GM12878 (cell line): ENCODE data around the gene ERMARD. TPM values are rescaled to one million over a fixed set of nuclear protein-coding genes. Genes with fewer than 3 reads are reported as not detected.

ENCODE experiments used
- ATAC-seq: fragments of 200-7000 bp; cut with Tn5 transposase; 3 replicates; pipeline ENCODE4 v1.9.1; 2020; ENCODE audit warnings: mild to moderate bottlenecking, moderate library complexity
- BruUV-seq: library from RNA; stranded (reverse); fragments of 400-500 nt; replicated peaks from 2 replicates; lab custom pipeline; 2021; lab: Mats Ljungman, UMichigan
- CTCF ChIA-PET: fragments of 300-600 bp; sonication (Branson Sonifier 250); formaldehyde crosslinking; extraction: SDS; loops from one replicate; lab custom pipeline; 2021; ENCODE audit warnings: inconsistent platforms; lab: Yijun Ruan, JAX
- POLR2A ChIA-PET: fragments of 350-600 bp; formaldehyde crosslinking; extraction: SDS; loops from one replicate; lab custom pipeline; 2021; ENCODE audit warnings: inconsistent platforms; lab: Charles Lee
- RAD21 ChIA-PET: fragments of 300-600 bp; sonication (Branson Sonifier 250); formaldehyde crosslinking; loops from one replicate; lab custom pipeline; 2023; ENCODE audit warnings: antibody characterized with exemption; ENCODE audit not compliant: unreplicated experiment; lab: Charles Lee
- SMC1A ChIA-PET: fragments of 300-600 bp; sonication (Branson Sonifier 250); formaldehyde crosslinking; loops from one replicate; lab custom pipeline; 2023; ENCODE audit not compliant: unreplicated experiment, uncharacterized antibody; lab: Charles Lee
- DNase-seq: peaks from one replicate; pipeline ENCODE4 v3.0.0-alpha.2; 2011; ENCODE audit warnings: low read depth, low spot score
- FAIRE-seq: peaks from 3 replicates; lab custom pipeline; 2011; peaks lifted over from hg19 to GRCh38; lab: Jason Lieb, UNC
- H2AFZ ChIP-seq: 2 replicates; pipeline ENCODE4 v1.6.0; 2011; ENCODE audit warnings: low read depth, low read length, control low read depth; ENCODE audit not compliant: control insufficient read depth
- H3K27ac ChIP-seq: 2 replicates; pipeline ENCODE4 v1.5.1; 2011; ENCODE audit warnings: control low read depth; ENCODE audit not compliant: control insufficient read depth, insufficient read depth
- H3K27me3 ChIP-seq, 2 experiments: replicated peaks in 1 of 2; 2 replicates each; pipeline versions ENCODE4 v1.6.0 to v1.6.1; 2011; ENCODE audit warnings: low read length in 1 of 2; ENCODE audit not compliant: control insufficient read depth in 2 of 2, insufficient read depth in 2 of 2
- H3K36me3 ChIP-seq, 2 experiments: 2 replicates each; pipeline ENCODE4 v1.5.1; 2011; ENCODE audit warnings: low read length in 1 of 2; ENCODE audit not compliant: control insufficient read depth in 2 of 2, insufficient read depth in 2 of 2
- H3K4me1 ChIP-seq: 2 replicates; pipeline ENCODE4 v1.6.1; 2011; ENCODE audit warnings: mild to moderate bottlenecking, low read length, moderate library complexity, mixed read lengths; ENCODE audit not compliant: control insufficient read depth, insufficient read depth
- H3K4me2 ChIP-seq: 2 replicates; pipeline ENCODE4 v1.6.0; 2011; ENCODE audit warnings: control low read depth; ENCODE audit not compliant: control insufficient read depth, insufficient read depth
- H3K4me3 ChIP-seq: fragments of 200-600 bp; sonication (generic); 2 replicates; pipeline ENCODE4 v1.5.1; 2016
- H3K79me2 ChIP-seq: 2 replicates; pipeline ENCODE4 v1.6.0; 2011; ENCODE audit warnings: low read length; ENCODE audit not compliant: control insufficient read depth, insufficient read depth
- H3K9ac ChIP-seq: 2 replicates; pipeline ENCODE4 v1.8.0; 2011; ENCODE audit warnings: low read length, control low read depth, mixed read lengths; ENCODE audit not compliant: control insufficient read depth, insufficient read depth
- H3K9me3 ChIP-seq: replicated peaks from 3 replicates; pipeline ENCODE4 v1.5.1; 2011; ENCODE audit warnings: mild to moderate bottlenecking, low read length; ENCODE audit not compliant: control insufficient read depth, insufficient read depth
- H4K20me1 ChIP-seq: 2 replicates; pipeline ENCODE4 v1.6.0; 2011; ENCODE audit not compliant: control insufficient read depth, insufficient read depth
- CHD4 ChIP-seq: fragments of 200-600 bp; sonication (generic); IDR thresholded peaks from 2 replicates; pipeline ENCODE4 v1.6.1; 2016; ENCODE audit warnings: mild to moderate bottlenecking
- EED ChIP-seq: sonication (generic); IDR thresholded peaks from 2 replicates; pipeline ENCODE4 v1.6.1; 2016; ENCODE audit warnings: antibody characterized with exemption, low read depth
- EGR1 ChIP-seq, 2 experiments: IDR thresholded peaks; 1 replicate in 1 of 2; 2 replicates in 1 of 2; pipeline ENCODE4 v1.6.1; 2011 to 2012; ENCODE audit warnings: low read depth in 2 of 2, low read length in 2 of 2, borderline replicate concordance in 1 of 2, mild to moderate bottlenecking in 1 of 2, moderate library complexity in 1 of 2
- EZH2 ChIP-seq: IDR thresholded peaks from 2 replicates; pipeline ENCODE4 v1.6.1; 2012; ENCODE audit warnings: low read depth, mild to moderate bottlenecking, control low read depth, inconsistent platforms, low read length, borderline replicate concordance; ENCODE audit not compliant: control insufficient read depth
- GABPA ChIP-seq: IDR thresholded peaks from 2 replicates; pipeline ENCODE4 v1.6.1; 2014; ENCODE audit warnings: antibody characterized with exemption, low read depth, mild to moderate bottlenecking, inconsistent platforms
- KLF5 ChIP-seq: fragments of 450-650 bp; IDR thresholded peaks from 2 replicates; pipeline ENCODE4 v1.6.1; 2014; ENCODE audit warnings: mild to moderate bottlenecking; ENCODE audit not compliant: partially characterized antibody
- MEF2B ChIP-seq: fragments of 450-650 bp; IDR thresholded peaks from 2 replicates; pipeline ENCODE4 v1.6.1; 2018; ENCODE audit warnings: mild to moderate bottlenecking, moderate library complexity; ENCODE audit not compliant: partially characterized antibody, poor library complexity, severe bottlenecking
- PRDM15 ChIP-seq: fragments of 450-650 bp; formaldehyde crosslinking; IDR thresholded peaks from 2 replicates; pipeline ENCODE4 v1.4.0; 2020; ENCODE audit warnings: mild to moderate bottlenecking, moderate library complexity
- SRF ChIP-seq, 2 experiments: IDR thresholded peaks; 2 replicates each; pipeline ENCODE4 v1.6.1; 2011; ENCODE audit warnings: low read depth in 2 of 2, low read length in 2 of 2, mild to moderate bottlenecking in 1 of 2, moderate library complexity in 1 of 2
- TAF1 ChIP-seq: IDR thresholded peaks from 2 replicates; pipeline ENCODE4 v1.6.1; 2011; ENCODE audit warnings: mild to moderate bottlenecking, low read depth, low read length, borderline replicate concordance
- ZNF687 ChIP-seq: fragments of 450-650 bp; IDR thresholded peaks from 2 replicates; pipeline ENCODE4 v1.6.1; 2017; ENCODE audit warnings: mild to moderate bottlenecking, moderate library complexity
- ZSCAN29 ChIP-seq: fragments of 450-650 bp; IDR thresholded peaks from 2 replicates; pipeline ENCODE4 v1.6.1; 2017; ENCODE audit warnings: mild to moderate bottlenecking, moderate library complexity
- ZZZ3 ChIP-seq: IDR thresholded peaks from 2 replicates; pipeline ENCODE4 v1.6.1; 2011; ENCODE audit warnings: low read depth; ENCODE audit not compliant: control insufficient read depth, insufficient read length
- WGBS: methylation state at CpG from one replicate; pipeline ENCODE4 v1.1.6; 2016; ENCODE audit warnings: low lambda C conversion rate; ENCODE audit not compliant: insufficient replicate concordance, insufficient coverage; ENCODE audit errors: missing lambda C conversion rate; 5-methylcytosine and 5-hydroxymethylcytosine counted together
- in situ Hi-C: fragments of 300-500 bp; cut with MboI; formaldehyde crosslinking; loops from 9 replicates; pipeline ENCODE4 v1.14.3; 2018; ENCODE audit warnings: mixed read lengths
- intact Hi-C: fragments of 100-400 bp; cut with micrococcal nuclease; formaldehyde crosslinking; loops from one replicate; pipeline ENCODE4 v1.14.2; 2022; ENCODE audit not compliant: unreplicated experiment
- polyA plus RNA-seq, 11 experiments: library from polyadenylated mRNA; depleted of rRNA in 4 of 11; unstranded in 6 of 11; stranded (reverse) in 5 of 11; fragments of >200 nt; fragmentation: Nextera tagmentation in 4 of 11; fragmentation: Illumina TruSeq in 1 of 11; extraction: Ambion mirVana in 4 of 11; extraction: Trizol in 1 of 11; gene quantifications; 1 replicate in 1 of 11; 2 replicates in 10 of 11; pipeline versions ENCODE4 v1.2.1 to v1.2.3, GENCODE V29; 2011 to 2016; ENCODE audit warnings: inconsistent platforms in 2 of 11, missing spikeins in 2 of 11, low read depth in 1 of 11
- total RNA-seq, 4 experiments: library from RNA; depleted of rRNA in 3 of 4; stranded (reverse); fragments of >200 nt in 3 of 4; fragmentation: Illumina TruSeq in 1 of 4; extraction: Trizol in 1 of 4; gene quantifications; 2 replicates each; pipeline versions ENCODE4 v1.2.1 to v1.2.3, GENCODE V29; 2013 to 2021

The ERMARD gene
- total and polyA plus RNA-seq, 10 of the 15 experiments (the other 5 are each of a cell fraction or from before 2014, with no cell fraction given), result 24.4 to 63.3 (median 34.1) TPM

GRCh38 chr6:169793408-169793807, 42.0 kb downstream of the ERMARD start (continued):
- TF ChIP-seq ZNF687, result no peak
- no peak for TF ChIP-seq TAF1
- no peak for TF ChIP-seq ZZZ3
- no peak for TF ChIP-seq EED
- TF ChIP-seq EGR1 (IDR thresholded peaks at IDR 0.05; ENCODE audit: borderline replicate concordance in 1 of 2, low read depth in 2 of 2, low read length in 2 of 2), result no peak

GRCh38 chr6:169794317-169795055, 43.1 kb downstream of the ERMARD start:
- Histone ChIP-seq H3K27ac (no peak overlapping the region), H3K4me3 (no peak overlapping the region), H3K9ac (no peak overlapping the region), H3K36me3 (no peaks in the 10 kb centered on the region), H2AFZ (no peak overlapping the region), H3K9me3 (no peaks in the 10 kb centered on the region), H3K4me1 (peaks cover 4% of the 10 kb centered on the region; the same call in 1 of the 2 replicates), H3K4me2 (no peak overlapping the region), H3K79me2 (no peaks in the 10 kb centered on the region), H3K27me3 (peaks cover 3 to 4% of the 10 kb centered on the region in 2 experiments), H4K20me1 (no peaks in the 10 kb centered on the region)
- DNase-seq (no peak), FAIRE-seq (no peak), ATAC-seq (no peak)
- in situ Hi-C loops, result loop anchor here (5.0 kb wide), 1 partner anchor 723 kb away; no protein-coding TSS in a partner anchor
- POLR2A ChIA-PET, result no interaction called here
- SMC1A ChIA-PET, result no interaction called here
- CTCF ChIA-PET, result interaction anchor here (1.1 to 2.5 kb wide), 4 partner anchors 10 to 736 kb away, joined by 3 to 7 read pairs (median 4); no protein-coding TSS in a partner anchor
- RAD21 ChIA-PET, result no interaction called here
- intact Hi-C loops, result no loop called here
- no TSS peak for BruUV-seq
- 37% methylated on average over 13 of the region's 13 CpGs for WGBS
- no peak for TF ChIP-seq ZSCAN29
- no peak for TF ChIP-seq GABPA
- TF ChIP-seq CHD4, result no peak
- TF ChIP-seq SRF (IDR thresholded peaks at IDR 0.05; ENCODE audit: low read depth in 2 of 2, low read length in 2 of 2), result no peak
- TF ChIP-seq EZH2, result no peak
- no peak for TF ChIP-seq MEF2B
- no peak for TF ChIP-seq PRDM15
- no peak for TF ChIP-seq KLF5
